Heart right ventricle (tissue), 16 donors: ENCODE measurements around the gene NMRK2. TPM values are rescaled to one million over a fixed set of nuclear protein-coding genes. Genes with fewer than 3 reads are reported as not detected.
A peak's percentile ranks its signal among the peaks of the same experiment; 100 is the strongest.

Source experiments
- ATAC-seq, 8 donors: fragments of 200-7000 bp; cut with Tn5 transposase; one replicate each; pipeline ENCODE4 v1.9.1; 2020; ENCODE audit warnings: mild to moderate bottlenecking in 8 of 8, moderate library complexity in 8 of 8, moderate number of reproducible peaks in 1 of 8
- DNase-seq, 2 donors: peaks; one replicate each; pipeline ENCODE4 v3.0.0-alpha.2; 2020
- H3K27ac ChIP-seq, 10 donors: fragments of 200-600 bp; sonication (generic) in 2 of 10; one replicate each; pipeline versions ENCODE4 v1.5.0 to v1.8.0; 2020 to 2022; ENCODE audit warnings: mild to moderate bottlenecking in 3 of 10
- H3K27me3 ChIP-seq, 7 donors: fragments of 200-600 bp; one replicate each; pipeline ENCODE4 v1.8.0; 2021 to 2022; ENCODE audit warnings: mild to moderate bottlenecking in 2 of 7
- H3K36me3 ChIP-seq, 9 donors: fragments of 200-600 bp; sonication (generic) in 1 of 9; one replicate each; pipeline versions ENCODE4 v1.5.0 to v1.8.0; 2020 to 2022; ENCODE audit warnings: mild to moderate bottlenecking in 2 of 9
- H3K4me1 ChIP-seq, 9 donors: fragments of 200-600 bp; sonication (generic) in 1 of 9; one replicate each; pipeline versions ENCODE4 v1.5.0 to v1.8.0; 2020 to 2022; ENCODE audit warnings: mild to moderate bottlenecking in 4 of 9
- H3K4me3 ChIP-seq, 10 donors: fragments of 200-600 bp; sonication (generic) in 2 of 10; one replicate each; pipeline versions ENCODE4 v1.5.0 to v1.8.0; 2020 to 2022; ENCODE audit warnings: mild to moderate bottlenecking in 7 of 10, moderate library complexity in 2 of 10
- H3K9me3 ChIP-seq, 11 donors: fragments of 200-600 bp in 10 of 11; sonication (generic) in 2 of 11; one replicate each; pipeline versions ENCODE4 v1.5.0 to v1.8.0; 2013 to 2022; ENCODE audit warnings: mild to moderate bottlenecking in 2 of 11, control low read depth in 1 of 11, moderate library complexity in 1 of 11
- CTCF ChIP-seq, 9 donors: fragments of 200-600 bp; sonication (generic) in 2 of 9; IDR thresholded peaks; one replicate each; pipeline versions ENCODE4 v1.5.0 to v1.8.0; 2021 to 2022; ENCODE audit warnings: antibody characterized with exemption in 9 of 9, mild to moderate bottlenecking in 5 of 9, moderate library complexity in 1 of 9
- WGBS, 2 donors: extraction: QIAGEN DNeasy Blood & Tissue Kit; methylation state at CpG; one replicate each; pipeline ENCODE4 v1.1.7; 2013; ENCODE audit warnings: inconsistent platforms in 1 of 2; 5-methylcytosine and 5-hydroxymethylcytosine counted together
- intact Hi-C, 10 donors: fragments of 100-400 bp; cut with DNase I; formaldehyde crosslinking; loops; one replicate each; pipeline versions ENCODE4 v1.11.1 to v1.14.2; 2022
- polyA plus RNA-seq, 2 donors: library from polyadenylated mRNA; stranded (reverse); fragments of 200-250 nt; gene quantifications; one replicate each; pipeline ENCODE4 v1.2.3, GENCODE V29; 2013
- total RNA-seq, 10 donors: library from RNA; stranded (reverse); fragmentation: NEBNext Ultra II Directional in 3 of 10; extraction: Animal tissue kit (Norgen Biotek cat#: 25700) in 3 of 10; gene quantifications; one replicate each; pipeline versions ENCODE4 v1.2.1 to v1.2.4, GENCODE V29; 2021 to 2023
- donor health status: Arrhythmogenic right ventricular cardiomyopathy.
- donor health status: ischemic (EF 13 %, LVEDD 7.1; RV severe dilation, severe dysfunction).
- donor health status: healthy with polysubstance abuse.
- donor health status: DM: no; HTN: yes; CAD: no.
- donor health status: DM: no; HTN: no; CAD: no.
- donor health status: ischemic (EF 25% LVEDD 6.9; RV normal size, moderate dysfunction).
- donor health status: ischemic (EF 25% LVEDD 5.7; RV mildly dilated, moderate dysfunction).
- donor health status: healthy.
- donor health status: DM: yes; HTN: yes; CAD: no.
- donor health status: Ischemic cardiomyopathy.
- donor health status: ischemic (EF 35%, LVEDD 5.7; RV mildly dilated, moderate dysfunction).
- donor health status: nonischemic (EF 11% LVEDD 7.7; RV severe dilation, severe dysfunction).
- donor health status: DM: yes; HTN: yes; CAD: no.
- donor health status: PGD.
- donor health status: ischemic (EF 29% LVEDD 5.4; RV normal size, mild dysfunction).
- donor health status: nonischemic (EF 23%, LVEDD 6.1; RV moderate dilation, normal function).

Gene NMRK2
- total and polyA plus RNA-seq, 12 donors = 241 to 2,570 (median 741) TPM

GRCh38 chr19:3981736-3982681 is 49.1 kb downstream of the NMRK2 start:
- no peaks in the 10 kb centered on the region for H3K9me3 ChIP-seq
- DNase-seq = no peak
- no peak overlapping the region for H3K27ac ChIP-seq
- H3K4me1 ChIP-seq = peaks cover 6 to 53% (median 37%) of the 10 kb centered on the region in 9 donors
- 81 to 87% methylated on average over 39 of the region's 39 CpGs for WGBS, 2 donors
- intact Hi-C loops = loop anchor here in 4 of 10 donors (10.0 kb wide), 1 partner anchor 223 kb away; no protein-coding TSS in a partner anchor
- no peaks in the 10 kb centered on the region for H3K27me3 ChIP-seq
- H3K36me3 ChIP-seq = peaks cover 45 to 74% (median 72%) of the 10 kb centered on the region in 9 donors
- TF ChIP-seq CTCF (IDR thresholded peaks at IDR 0.05) = no peak
- no peak overlapping the region for H3K4me3 ChIP-seq
- ATAC-seq = no peak

DNA sequence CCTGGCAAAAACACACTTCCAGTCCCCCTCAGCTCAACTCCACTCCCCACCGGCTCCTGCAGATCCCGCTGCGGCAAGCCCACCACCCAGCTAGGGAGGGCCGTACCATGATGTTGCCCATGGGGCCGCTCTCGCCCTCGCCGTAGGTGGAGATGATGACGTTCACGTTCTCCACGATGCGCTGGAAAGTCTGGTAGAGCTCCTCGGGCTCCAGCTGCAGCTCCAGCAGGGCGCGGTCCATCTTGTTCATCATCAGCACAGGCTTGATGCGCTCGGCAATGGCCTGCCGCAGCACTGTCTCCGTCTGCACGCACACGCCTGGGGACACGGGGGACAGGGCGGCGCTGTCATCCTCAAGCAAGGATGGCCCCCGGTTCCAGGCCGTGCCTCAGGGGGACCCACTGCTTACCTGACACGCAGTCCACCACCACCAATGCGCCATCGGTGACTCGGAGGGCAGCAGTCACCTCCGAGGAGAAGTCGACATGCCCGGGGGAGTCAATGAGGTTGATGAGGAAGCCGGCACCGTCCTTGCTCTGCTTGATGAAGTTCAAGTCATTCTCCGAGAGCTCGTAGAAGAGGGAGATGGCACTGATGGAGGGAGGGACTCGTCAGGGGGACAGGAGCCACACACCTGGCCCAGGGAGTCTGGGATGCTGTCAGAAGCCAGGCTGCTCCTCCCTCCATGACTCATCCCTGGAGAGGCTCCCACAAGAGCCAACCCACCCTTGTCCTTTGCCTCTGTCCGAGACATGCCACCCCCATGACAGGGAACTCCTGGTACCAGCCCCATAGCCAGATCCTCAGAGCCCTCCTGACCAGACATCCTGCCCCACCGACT is 50.1 kb downstream of the NMRK2 start:
- no peak for TF ChIP-seq CTCF (IDR thresholded peaks at IDR 0.05)
- Histone ChIP-seq H3K27me3 (no peaks in the 10 kb centered on the region), H3K27ac (peak overlapping the region in 5 of 10 donors; percentile 96 to 100 (median 97)), H3K4me3 (peak overlapping the region in 5 of 10 donors; percentile 85 to 100 (median 91)), H3K4me1 (peaks cover 6 to 62% (median 45%) of the 10 kb centered on the region in 9 donors), H3K36me3 (peaks cover 37 to 65% (median 63%) of the 10 kb centered on the region in 9 donors), H3K9me3 (no peaks in the 10 kb centered on the region)
- WGBS, 2 donors = 84% methylated on average over 39 to 40 of the region's 40 CpGs
- intact Hi-C loops = loop anchor here in 4 of 10 donors (10.0 kb wide), 1 partner anchor 222 kb away; no protein-coding TSS in a partner anchor
- DNase-seq (peak in 1 of 2 donors; percentile 8), ATAC-seq (peak in 2 of 8 donors; percentile 9 to 19)

- WGBS, 2 donors = 55 to 59% methylated on average over 7 of the region's 7 CpGs
- intact Hi-C loops = loop anchor here in 4 of 10 donors (10.0 kb wide), 1 partner anchor 221 kb away; no protein-coding TSS in a partner anchor
- peaks cover 6 to 64% (median 45%) of the 10 kb centered on the region in 9 donors for H3K4me1 ChIP-seq
- H3K4me3 ChIP-seq = peak overlapping the region in 8 of 10 donors; percentile 85 to 100 (median 94)
- peaks cover 34 to 59% (median 56%) of the 10 kb centered on the region in 9 donors for H3K36me3 ChIP-seq
- H3K9me3 ChIP-seq = no peaks in the 10 kb centered on the region
- peak overlapping the region in 9 of 10 donors; percentile 40 to 100 (median 96) for H3K27ac ChIP-seq
- DNase-seq (no peak), ATAC-seq (no peak)
- no peaks in the 10 kb centered on the region for H3K27me3 ChIP-seq
- no peak for TF ChIP-seq CTCF (IDR thresholded peaks at IDR 0.05)
These were observed 50.7 kb downstream of the NMRK2 start for GRCh38 chr19:3983542-3983914.
